Stimulated activated CD4-positive, alpha-beta T cell treated with anti-CD3 and anti-CD28 coated beads, TNF-alpha, amount 100 ng/mL, for 24 hours (primary cell): ENCODE data around the gene SLC13A1.
"Not testable (repeated sequence)": the region's sequence is repeated elsewhere in the genome, so short reads cannot be mapped to it uniquely, and the experiment has no call there.

Source experiments
- DNase-seq, 3 experiments: peaks; one replicate each; pipeline ENCODE4 v3.0.0-alpha.2; 2020; ENCODE audit warnings: low read depth in 3 of 3

Gene SLC13A1

GRCh38 chr7:123126171-123126570, 73.6 kb downstream of the SLC13A1 start:
- no peak for DNase-seq

GRCh38 chr7:123125231-123125630, 74.5 kb downstream of the SLC13A1 start:
- no peak for DNase-seq

GRCh38 chr7:123122916-123123315, 76.9 kb downstream of the SLC13A1 start:
- DNase-seq, result no peak

GRCh38 chr7:123120286-123120685, 79.5 kb downstream of the SLC13A1 start:
- no peak for DNase-seq

- no peak for DNase-seq
Observed at GRCh38 chr7:123115331-123115730, 84.4 kb downstream of the SLC13A1 start.

- DNase-seq, result no peak
Observed at GRCh38 chr7:123114288-123114687, 85.5 kb downstream of the SLC13A1 start.

GRCh38 chr7:123112833-123113232, 86.9 kb downstream of the SLC13A1 start:
- no peak for DNase-seq

GRCh38 chr7:123099712-123100111, 100.1 kb downstream of the SLC13A1 start:
- DNase-seq, result no peak

GRCh38 chr7:123096976-123097375, 102.8 kb downstream of the SLC13A1 start:
- no peak for DNase-seq

GRCh38 chr7:123096434-123096833, 103.3 kb downstream of the SLC13A1 start:
- no peak for DNase-seq

GRCh38 chr7:123090456-123090855, 109.3 kb downstream of the SLC13A1 start:
- DNase-seq, result no peak

- DNase-seq, result not testable (repeated sequence)
Observed at GRCh38 chr7:123086910-123087309, 112.9 kb downstream of the SLC13A1 start.

- DNase-seq, result not testable (repeated sequence)
Observed at GRCh38 chr7:123084861-123085260, 114.9 kb downstream of the SLC13A1 start.

GRCh38 chr7:123079021-123079420, 120.7 kb downstream of the SLC13A1 start:
- DNase-seq, result no peak

GRCh38 chr7:123075838-123076467, 123.8 kb downstream of the SLC13A1 start:
- DNase-seq, result no peak

GRCh38 chr7:123070702-123071286, 129.0 kb downstream of the SLC13A1 start:
- DNase-seq, result no peak

GRCh38 chr7:123067814-123068213, 132.0 kb downstream of the SLC13A1 start:
- no peak for DNase-seq
